Measurements from ENCODE around the gene CCDC92B. TPM values are rescaled to one million over a fixed set of nuclear protein-coding genes. Genes with fewer than 3 reads are reported as not detected.
"Not testable (repeated sequence)": the region's sequence is repeated elsewhere in the genome, so short reads cannot be mapped to it uniquely, and the experiment has no call there.

Gene CCDC92B
- total RNA-seq, 3 donors from 2014 or later (not counting 1 experiment from before 2014, with no cell fraction given): not detected

- no peak overlapping the region for H3K4me3 Mint-ChIP-seq
Measured at GRCh38 chr17:2783310-2784030, 34.0 kb upstream of the CCDC92B start.

GRCh38 chr17:2782055-2782454 lies 32.6 kb upstream of the CCDC92B start:
- H3K9me3 ChIP-seq (ENCODE audit: control insufficient read depth, insufficient read depth, low read length): no peaks in the 10 kb centered on the region
- no peak overlapping the region for H3K4me3 ChIP-seq (ENCODE audit: low read length)
- Mint-ChIP-seq H3K27me3 (ENCODE audit: low read depth in 2 of 2) (peaks cover 8 to 10% of the 10 kb centered on the region in 2 donors), H3K9me3 (no peaks in the 10 kb centered on the region), H3K4me1 (peaks cover 9 to 20% of the 10 kb centered on the region in 2 donors), H3K4me3 (no peak overlapping the region), H3K27ac (no peak overlapping the region), H3K36me3 (no peaks in the 10 kb centered on the region)
- peaks cover 14% of the 10 kb centered on the region for H3K4me1 ChIP-seq (ENCODE audit: control insufficient read depth, insufficient read depth, low read length)
- H3K27ac ChIP-seq (ENCODE audit: low read length): no peak overlapping the region
- intact Hi-C loops (cut with micrococcal nuclease): no loop called here
- ATAC-seq: no peak
- no peaks in the 10 kb centered on the region for H3K36me3 ChIP-seq (ENCODE audit: control insufficient read depth, insufficient read depth, low read length)
- DNase-seq: no peak
- no peak for TF ChIP-seq CTCF (IDR thresholded peaks at IDR 0.05)
- WGBS (ENCODE audit: insufficient coverage): 65% methylated on average over 5 of the region's 6 CpGs
- peaks cover 9% of the 10 kb centered on the region for H3K27me3 ChIP-seq (ENCODE audit: control insufficient read depth, insufficient read depth, low read length)

More at GRCh38 chr17:2783310-2784030, 34.0 kb upstream of the CCDC92B start:
- H3K4me1 ChIP-seq (ENCODE audit: control insufficient read depth, insufficient read depth, low read length): peaks cover 14% of the 10 kb centered on the region
- no peak for TF ChIP-seq CTCF (IDR thresholded peaks at IDR 0.05)
- H3K27ac ChIP-seq (ENCODE audit: low read length): no peak overlapping the region
- Mint-ChIP-seq H3K4me1 (peaks cover 7 to 17% of the 10 kb centered on the region in 2 donors), H3K9me3 (no peaks in the 10 kb centered on the region), H3K36me3 (no peaks in the 10 kb centered on the region), H3K27me3 (ENCODE audit: low read depth in 2 of 2) (peaks cover 3 to 5% of the 10 kb centered on the region in 2 donors), H3K27ac (no peak overlapping the region)
- no peaks in the 10 kb centered on the region for H3K9me3 ChIP-seq (ENCODE audit: control insufficient read depth, insufficient read depth, low read length)
- ATAC-seq: no peak
- H3K36me3 ChIP-seq (ENCODE audit: control insufficient read depth, insufficient read depth, low read length): no peaks in the 10 kb centered on the region
- intact Hi-C loops (cut with micrococcal nuclease): no loop called here
- DNase-seq: no peak
- H3K27me3 ChIP-seq (ENCODE audit: control insufficient read depth, insufficient read depth, low read length): peaks cover 1% of the 10 kb centered on the region
- H3K4me3 ChIP-seq (ENCODE audit: low read length): no peak overlapping the region
- 95% methylated on average over 4 of the region's 4 CpGs for WGBS (ENCODE audit: insufficient coverage)

- intact Hi-C loops (cut with micrococcal nuclease); H3K9me3 Mint-ChIP-seq; H3K36me3 Mint-ChIP-seq; H3K36me3 ChIP-seq (ENCODE audit: control insufficient read depth, insufficient read depth, low read length); H3K27ac ChIP-seq (ENCODE audit: low read length); DNase-seq; H3K9me3 ChIP-seq (ENCODE audit: control insufficient read depth, insufficient read depth, low read length); H3K27ac Mint-ChIP-seq; H3K4me3 ChIP-seq (ENCODE audit: low read length); H3K4me3 Mint-ChIP-seq; ATAC-seq: not testable (repeated sequence)
- H3K4me1 Mint-ChIP-seq: peaks cover 12 to 23% of the 10 kb centered on the region in 2 donors
- H3K27me3 Mint-ChIP-seq (ENCODE audit: low read depth in 2 of 2): peaks cover 11 to 14% of the 10 kb centered on the region in 2 donors
- WGBS (ENCODE audit: insufficient coverage): 94% methylated on average over 15 of the region's 15 CpGs
- Histone ChIP-seq H3K27me3 (ENCODE audit: control insufficient read depth, insufficient read depth, low read length) (peaks cover 12% of the 10 kb centered on the region), H3K4me1 (ENCODE audit: control insufficient read depth, insufficient read depth, low read length) (peaks cover 14% of the 10 kb centered on the region)
Measured at GRCh38 chr17:2781598-2781997, 32.1 kb upstream of the CCDC92B start.

- peaks cover 12 to 23% of the 10 kb centered on the region in 2 donors for H3K4me1 Mint-ChIP-seq
- peaks cover 15% of the 10 kb centered on the region for H3K27me3 ChIP-seq (ENCODE audit: control insufficient read depth, insufficient read depth, low read length)
- no peak for TF ChIP-seq CTCF (IDR thresholded peaks at IDR 0.05)
- H3K9me3 ChIP-seq (ENCODE audit: control insufficient read depth, insufficient read depth, low read length): no peaks in the 10 kb centered on the region
- H3K27ac ChIP-seq (ENCODE audit: low read length): no peak overlapping the region
- no peaks in the 10 kb centered on the region for H3K36me3 ChIP-seq (ENCODE audit: control insufficient read depth, insufficient read depth, low read length)
- H3K27ac Mint-ChIP-seq: no peak overlapping the region
- DNase-seq (no peak), ATAC-seq (no peak)
- H3K27me3 Mint-ChIP-seq (ENCODE audit: low read depth in 2 of 2): peaks cover 13 to 14% of the 10 kb centered on the region in 2 donors
- WGBS (ENCODE audit: insufficient coverage): 93% methylated on average over 9 of the region's 9 CpGs
- no peak overlapping the region for H3K4me3 ChIP-seq (ENCODE audit: low read length)
- H3K4me1 ChIP-seq (ENCODE audit: control insufficient read depth, insufficient read depth, low read length): peaks cover 11% of the 10 kb centered on the region
- H3K9me3 Mint-ChIP-seq: no peaks in the 10 kb centered on the region
- H3K36me3 Mint-ChIP-seq: no peaks in the 10 kb centered on the region
- intact Hi-C loops (cut with micrococcal nuclease): no loop called here
- no peak overlapping the region for H3K4me3 Mint-ChIP-seq
Measured at GRCh38 chr17:2780931-2781454, 31.5 kb upstream of the CCDC92B start.

Data from natural killer cell (primary cell).